Fibroblast of pulmonary artery (primary cell): ENCODE data around the gene BRIP1.

Source experiments
- DNase-seq: peaks from one replicate; pipeline ENCODE4 v3.0.0-alpha.2; 2010; ENCODE audit warnings: low read depth
- H3K4me3 ChIP-seq: replicated peaks from 2 replicates; pipeline ENCODE4 v1.5.1; 2011; ENCODE audit warnings: low read depth, mild to moderate bottlenecking, control low read depth, low read length, moderate library complexity
- CTCF ChIP-seq: IDR thresholded peaks from 2 replicates; pipeline ENCODE4 v1.5.1; 2011; ENCODE audit warnings: mild to moderate bottlenecking, control low read depth, low read length, inconsistent platforms; ENCODE audit errors: missing control alignments

The BRIP1 gene

DNA sequence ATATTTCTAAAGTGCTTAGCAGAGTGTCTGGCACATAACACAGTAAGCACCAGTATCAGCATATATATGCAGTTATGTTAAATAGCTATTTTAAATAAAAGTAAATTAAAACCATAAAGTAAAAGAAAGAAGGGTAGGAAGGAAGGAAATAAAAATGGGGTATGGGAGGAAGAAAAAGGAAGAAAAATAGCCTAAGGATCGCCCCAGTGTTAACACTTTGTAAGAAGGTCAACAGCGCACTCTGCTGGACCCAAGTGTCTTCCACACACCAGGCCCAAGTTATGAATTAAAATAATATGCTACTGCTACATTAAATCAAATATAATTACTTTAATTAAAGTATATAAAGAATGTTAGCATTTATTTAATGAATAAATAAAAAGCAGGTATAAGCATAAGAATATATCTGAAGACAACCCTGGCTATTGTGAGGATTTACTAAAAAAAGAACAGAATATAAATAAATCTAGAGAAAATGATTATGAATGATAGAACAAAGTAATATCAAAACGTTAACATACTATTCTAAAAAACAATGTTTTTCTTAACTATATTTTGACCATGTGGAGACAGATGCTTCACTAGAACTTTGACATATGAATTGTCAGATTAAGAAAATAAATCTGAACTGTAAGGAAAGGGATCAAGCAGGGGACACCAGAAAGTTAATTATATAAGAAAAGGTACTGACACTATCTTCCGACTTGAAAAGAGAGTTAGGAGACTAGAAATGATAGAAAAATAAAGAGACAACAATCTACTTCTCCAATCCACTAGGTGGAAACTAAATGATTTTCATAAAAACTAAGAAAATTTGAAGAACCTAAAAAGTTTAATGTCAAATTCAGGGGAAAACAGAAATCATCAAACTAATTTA, 25.9 kb downstream of the BRIP1 start:
- peak; percentile 87 for TF ChIP-seq CTCF

DNA sequence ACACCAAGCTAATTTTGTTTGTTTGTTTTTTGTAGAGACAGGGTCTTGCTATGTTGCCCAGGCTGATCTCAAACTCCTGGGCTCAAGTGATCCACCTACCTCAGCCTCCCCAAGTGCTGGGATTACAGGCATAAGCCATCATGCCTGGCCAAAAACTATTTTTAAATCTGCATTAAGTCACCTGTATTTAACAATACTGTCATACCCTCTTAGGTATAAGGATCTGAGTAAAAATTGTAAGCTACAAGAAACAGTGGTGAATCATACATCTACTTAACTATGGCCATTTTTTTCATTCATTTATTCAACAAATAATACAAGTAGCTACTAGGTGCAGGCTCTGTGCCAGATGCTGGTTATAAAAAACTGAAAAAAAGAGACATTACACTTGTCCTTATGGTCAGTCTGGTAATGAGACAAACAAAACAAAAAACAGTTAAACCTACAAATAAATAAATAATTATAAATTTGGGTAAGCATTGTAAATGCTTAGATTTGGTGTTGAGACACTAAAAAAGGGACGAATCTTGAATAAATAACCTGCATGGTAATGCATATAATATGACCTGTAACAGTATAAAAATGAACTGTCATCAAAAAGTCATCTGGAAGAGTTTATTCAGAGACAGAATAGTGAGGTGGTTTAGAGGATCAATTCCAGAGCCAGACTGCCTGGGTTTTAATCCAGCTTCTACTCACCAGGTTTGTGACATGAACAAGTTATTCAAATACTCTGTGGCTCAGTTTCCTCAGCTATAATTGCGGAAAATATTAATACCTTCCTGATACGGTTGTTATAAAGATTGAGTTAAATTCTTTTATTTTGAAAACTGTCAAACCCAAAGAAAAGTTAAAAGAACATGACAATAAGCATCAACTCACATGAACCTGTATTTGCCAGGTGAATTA, 26.8 kb downstream of the BRIP1 start:
- no peak for TF ChIP-seq CTCF
- H3K4me3 ChIP-seq = no peak overlapping the region
- DNase-seq = no peak

More for the DNA sequence above, 25.9 kb downstream of the BRIP1 start:
- peak; percentile 87 for DNase-seq
- H3K4me3 ChIP-seq = no peak overlapping the region

GRCh38 chr17:61835606-61836005, 27.7 kb downstream of the BRIP1 start:
- DNase-seq = no peak
- TF ChIP-seq CTCF = no peak

DNA sequence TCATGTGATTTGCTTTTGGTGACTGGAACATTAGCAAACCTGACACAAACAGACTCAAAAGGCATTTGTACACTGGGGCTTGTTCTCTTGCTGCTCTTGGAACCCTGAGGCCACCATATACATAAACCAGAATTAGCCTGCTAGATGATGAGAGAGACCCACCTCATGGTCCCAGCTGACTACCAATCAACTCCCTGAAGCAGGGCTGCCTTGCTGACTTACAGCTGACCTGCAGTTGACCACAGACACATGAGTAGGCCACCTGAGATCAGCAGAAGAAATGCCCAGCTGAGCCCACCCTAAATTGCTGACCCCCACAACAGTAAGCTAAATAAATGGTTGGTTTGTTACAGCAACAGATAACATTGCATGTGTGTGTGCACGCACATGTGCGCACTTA, 28.7 kb downstream of the BRIP1 start:
- DNase-seq = no peak
- no peak overlapping the region for H3K4me3 ChIP-seq

More at GRCh38 chr17:61835606-61836005, 27.7 kb downstream of the BRIP1 start:
- no peak overlapping the region for H3K4me3 ChIP-seq

GRCh38 chr17:61833536-61834193, 29.7 kb downstream of the BRIP1 start:
- H3K4me3 ChIP-seq = no peak overlapping the region
- peak; percentile 60 for DNase-seq
- no peak for TF ChIP-seq CTCF

More for the DNA sequence above, 28.7 kb downstream of the BRIP1 start:
- TF ChIP-seq CTCF = no peak

DNA sequence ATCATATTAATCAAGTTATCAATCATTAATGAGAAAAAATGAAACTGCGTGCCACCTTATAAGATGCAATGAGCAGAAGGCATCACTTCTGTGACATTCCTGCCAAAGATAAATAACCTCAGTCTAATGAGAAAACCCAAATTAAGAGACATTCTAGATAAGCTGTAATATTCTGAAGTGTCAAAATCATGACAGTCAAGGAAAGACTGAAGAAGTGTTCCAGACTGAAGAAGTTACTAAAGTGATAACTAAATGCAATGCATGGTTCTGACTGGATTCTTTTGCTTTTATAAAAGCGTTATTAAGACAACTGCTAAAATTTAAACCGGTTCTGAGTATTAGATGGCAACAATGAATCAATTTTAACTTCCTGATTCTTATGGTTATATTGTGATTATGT, 30.9 kb downstream of the BRIP1 start:
- TF ChIP-seq CTCF = no peak
- DNase-seq = no peak
- no peak overlapping the region for H3K4me3 ChIP-seq
